NCI-H82 (cell line): ENCODE measurements around the gene NEDD4L.
"Not testable (repeated sequence)": the region's sequence is repeated elsewhere in the genome, so short reads cannot be mapped to it uniquely, and the experiment has no call there.

Source experiments
- DNase-seq: peaks from one replicate; lab custom pipeline; 2025; lab: John Stamatoyannopoulos, UW

NEDD4L gene

GRCh38 chr18:58026857-58027256 lies 17.2 kb upstream of the NEDD4L start:
- DNase-seq, result no peak

- no peak for DNase-seq
Observed at GRCh38 chr18:58027341-58027740, 16.7 kb upstream of the NEDD4L start.

- no peak for DNase-seq
Observed at GRCh38 chr18:58028109-58028784, 15.8 kb upstream of the NEDD4L start.

- DNase-seq, result no peak
Observed at GRCh38 chr18:58032233-58032632, 11.8 kb upstream of the NEDD4L start.

GRCh38 chr18:58033216-58033615 lies 10.8 kb upstream of the NEDD4L start:
- DNase-seq, result no peak

- DNase-seq, result no peak
Observed at GRCh38 chr18:58034370-58034769, 9.7 kb upstream of the NEDD4L start.

- DNase-seq, result peak; percentile 85
Observed at GRCh38 chr18:58037163-58037562, 6.9 kb upstream of the NEDD4L start.

- no peak for DNase-seq
Observed at GRCh38 chr18:58038063-58038462, 6.0 kb upstream of the NEDD4L start.

- DNase-seq, result peak; percentile 37
Observed at GRCh38 chr18:58041633-58042032, 2.4 kb upstream of the NEDD4L start.

- peak; percentile 36 for DNase-seq
Observed at GRCh38 chr18:58042826-58043490, 1.1 kb upstream of the NEDD4L start.

- DNase-seq, result peak; percentile 66
Observed at GRCh38 chr18:58044370-58045241, 580 bp downstream of the NEDD4L start.

GRCh38 chr18:58045242-58046092 lies 1.4 kb downstream of the NEDD4L start:
- DNase-seq, result peak; percentile 86

- peak; percentile 32 for DNase-seq
Observed at GRCh38 chr18:58046093-58046793, 2.2 kb downstream of the NEDD4L start.

GRCh38 chr18:58046794-58047555 lies 2.9 kb downstream of the NEDD4L start:
- peak; percentile 57 for DNase-seq

- no peak for DNase-seq
Observed at GRCh38 chr18:58047556-58047882, 3.5 kb downstream of the NEDD4L start.

GRCh38 chr18:58048081-58048642 lies 4.1 kb downstream of the NEDD4L start:
- no peak for DNase-seq

- no peak for DNase-seq
Observed at GRCh38 chr18:58049000-58049688, 5.1 kb downstream of the NEDD4L start.

GRCh38 chr18:58050963-58051362 lies 6.9 kb downstream of the NEDD4L start:
- not testable (repeated sequence) for DNase-seq

GRCh38 chr18:58051765-58052460 lies 7.9 kb downstream of the NEDD4L start:
- DNase-seq, result no peak
